Measurements from ENCODE around the gene SMAGP.

DNA sequence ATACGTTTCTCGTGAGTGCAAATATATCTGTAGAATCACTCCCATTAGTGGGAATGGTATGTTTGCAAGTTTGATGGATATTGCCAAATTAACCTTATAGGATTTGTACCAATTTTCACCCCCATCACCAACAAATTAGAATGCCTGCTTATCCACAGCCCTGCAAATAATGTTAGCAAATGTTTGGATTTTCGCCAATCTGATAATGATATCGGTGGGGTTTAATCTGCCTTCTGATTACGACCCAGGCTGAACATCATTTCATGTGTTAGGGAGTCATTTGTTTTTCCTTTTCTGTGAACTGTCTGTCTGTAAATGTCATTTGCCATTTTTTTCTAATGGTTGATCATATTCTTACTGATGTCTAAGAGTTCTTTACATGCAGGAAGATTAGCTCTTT, 35.7 kb downstream of the SMAGP start:
- TF ChIP-seq, protein P1, sequence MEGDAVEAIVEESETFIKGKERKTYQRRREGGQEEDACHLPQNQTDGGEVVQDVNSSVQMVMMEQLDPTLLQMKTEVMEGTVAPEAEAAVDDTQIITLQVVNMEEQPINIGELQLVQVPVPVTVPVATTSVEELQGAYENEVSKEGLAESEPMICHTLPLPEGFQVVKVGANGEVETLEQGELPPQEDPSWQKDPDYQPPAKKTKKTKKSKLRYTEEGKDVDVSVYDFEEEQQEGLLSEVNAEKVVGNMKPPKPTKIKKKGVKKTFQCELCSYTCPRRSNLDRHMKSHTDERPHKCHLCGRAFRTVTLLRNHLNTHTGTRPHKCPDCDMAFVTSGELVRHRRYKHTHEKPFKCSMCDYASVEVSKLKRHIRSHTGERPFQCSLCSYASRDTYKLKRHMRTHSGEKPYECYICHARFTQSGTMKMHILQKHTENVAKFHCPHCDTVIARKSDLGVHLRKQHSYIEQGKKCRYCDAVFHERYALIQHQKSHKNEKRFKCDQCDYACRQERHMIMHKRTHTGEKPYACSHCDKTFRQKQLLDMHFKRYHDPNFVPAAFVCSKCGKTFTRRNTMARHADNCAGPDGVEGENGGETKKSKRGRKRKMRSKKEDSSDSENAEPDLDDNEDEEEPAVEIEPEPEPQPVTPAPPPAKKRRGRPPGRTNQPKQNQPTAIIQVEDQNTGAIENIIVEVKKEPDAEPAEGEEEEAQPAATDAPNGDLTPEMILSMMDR (IDR thresholded peaks at IDR 0.05 in 4 of 5, conservative IDR thresholded peaks at IDR 0.05 in 1 of 5), result no peak
- TF ChIP-seq POLR2A (IDR thresholded peaks at IDR 0.05), result no peak

Data from gastrocnemius medialis (tissue), 4 donors.